Osteoblast (primary cell): ENCODE results near the gene PYCR2. TPM values are rescaled to one million over a fixed set of nuclear protein-coding genes. Genes with fewer than 3 reads are reported as not detected.
A peak's percentile ranks its signal among the peaks of the same experiment; 100 is the strongest.

Experiments used
- DNase-seq: peaks from one replicate; pipeline ENCODE4 v3.0.0; 2011; ENCODE audit warnings: low spot score, mixed read lengths; ENCODE audit not compliant: insufficient read length; ENCODE audit errors: missing footprints
- H2AFZ ChIP-seq: 2 replicates; pipeline ENCODE4 v1.6.0; 2011; ENCODE audit warnings: mild to moderate bottlenecking, low read length
- H3K27ac ChIP-seq: 2 replicates; pipeline ENCODE4 v1.5.1; 2011; ENCODE audit warnings: mild to moderate bottlenecking, low read depth, low read length, moderate library complexity
- H3K27me3 ChIP-seq: 2 replicates; pipeline ENCODE4 v1.6.0; 2012; ENCODE audit warnings: mild to moderate bottlenecking, control low read depth, inconsistent platforms, low read length, moderate library complexity; ENCODE audit not compliant: insufficient read depth
- H3K36me3 ChIP-seq: 2 replicates; pipeline ENCODE4 v1.5.1; 2011; ENCODE audit warnings: mild to moderate bottlenecking, low read length, control low read depth, moderate library complexity; ENCODE audit not compliant: insufficient read depth
- H3K4me1 ChIP-seq: 2 replicates; pipeline ENCODE4 v1.5.1; 2011; ENCODE audit warnings: mild to moderate bottlenecking, low read length, control low read depth, moderate library complexity; ENCODE audit not compliant: insufficient read depth
- H3K4me2 ChIP-seq: 2 replicates; pipeline ENCODE4 v1.6.0; 2011; ENCODE audit warnings: mild to moderate bottlenecking, low read length; ENCODE audit not compliant: insufficient read depth
- H3K4me3 ChIP-seq: fragments of 200-600 bp; sonication (generic); 3 replicates; pipeline ENCODE4 v1.5.1; 2012; ENCODE audit warnings: mild to moderate bottlenecking, low read length, inconsistent platforms; ENCODE audit not compliant: insufficient read depth
- H3K79me2 ChIP-seq: 2 replicates; pipeline ENCODE4 v1.6.0; 2012; ENCODE audit warnings: mild to moderate bottlenecking, low read length, control low read depth, inconsistent platforms; ENCODE audit not compliant: insufficient read depth
- H3K9me3 ChIP-seq: 2 replicates; pipeline ENCODE4 v1.5.1; 2011; ENCODE audit warnings: low read depth, low read length, control low read depth
- H4K20me1 ChIP-seq: 2 replicates; pipeline ENCODE4 v1.6.0; 2012; ENCODE audit warnings: mild to moderate bottlenecking, low read length, control low read depth; ENCODE audit not compliant: insufficient read depth
- total RNA-seq: library from RNA; depleted of rRNA; stranded (reverse); fragments of >200 nt; gene quantifications from 2 replicates; pipeline ENCODE4 v1.2.3, GENCODE V29; 2012
- TF ChIP-seq, protein P1 (sequence below): IDR thresholded peaks from 2 replicates; pipeline ENCODE4 v1.5.1; 2011; ENCODE audit warnings: mild to moderate bottlenecking, low read depth, low read length, moderate library complexity; ENCODE audit errors: extremely low read depth

PYCR2 gene
- total RNA-seq, 1 donor: 29.0 TPM

DNA sequence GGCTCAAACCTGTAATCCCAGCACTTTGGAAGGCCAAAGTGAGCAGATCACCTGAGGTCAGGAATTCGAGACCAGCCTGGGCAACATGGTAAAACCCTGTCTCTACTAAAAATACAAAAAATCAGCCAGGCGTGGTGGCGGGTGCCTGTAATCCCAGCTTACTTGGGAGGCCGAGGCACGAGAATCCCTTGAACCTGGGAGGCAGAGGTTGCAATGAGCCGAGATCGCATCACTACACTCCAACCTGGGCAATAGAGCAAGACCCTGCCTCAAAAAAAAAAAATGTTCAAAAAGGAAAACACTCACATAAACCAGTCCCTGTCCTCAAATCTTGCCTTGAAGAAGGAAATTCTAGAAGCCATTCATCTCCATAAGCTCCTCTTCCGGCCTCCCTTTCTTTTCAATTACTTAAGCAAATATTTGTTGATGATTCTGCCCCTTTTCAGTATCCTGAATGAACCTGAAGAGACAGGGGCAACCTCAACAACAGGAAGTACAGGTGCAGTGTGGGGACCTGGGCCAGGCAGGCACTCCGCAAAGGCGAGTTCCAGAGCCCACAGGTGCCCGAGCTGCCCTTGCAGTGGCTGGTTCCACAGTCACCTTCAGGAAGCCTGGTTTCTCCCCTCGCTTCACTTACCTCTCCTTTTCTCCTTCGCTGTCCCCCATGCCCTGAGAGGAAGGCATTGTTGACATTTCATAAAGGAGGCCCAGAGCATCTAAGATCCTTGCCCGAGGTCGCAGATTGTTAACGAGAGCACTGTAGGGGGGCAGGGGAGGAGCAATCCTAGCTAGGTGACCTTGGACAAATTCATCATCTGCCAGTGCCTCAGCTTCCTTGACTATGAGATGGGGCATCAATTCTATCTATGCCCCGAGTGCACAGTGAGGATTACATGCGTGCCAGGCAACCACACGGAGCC, 26.2 kb downstream of the PYCR2 start:
- no peak overlapping the region for H3K4me3 ChIP-seq
- no peaks in the 10 kb centered on the region for H3K9me3 ChIP-seq
- no peak overlapping the region for H2AFZ ChIP-seq
- no peaks in the 10 kb centered on the region for H3K27me3 ChIP-seq
- no peak overlapping the region for H3K27ac ChIP-seq
- H3K4me1 ChIP-seq: no peaks in the 10 kb centered on the region
- peak; percentile 25 for DNase-seq
- TF ChIP-seq, protein P1, sequence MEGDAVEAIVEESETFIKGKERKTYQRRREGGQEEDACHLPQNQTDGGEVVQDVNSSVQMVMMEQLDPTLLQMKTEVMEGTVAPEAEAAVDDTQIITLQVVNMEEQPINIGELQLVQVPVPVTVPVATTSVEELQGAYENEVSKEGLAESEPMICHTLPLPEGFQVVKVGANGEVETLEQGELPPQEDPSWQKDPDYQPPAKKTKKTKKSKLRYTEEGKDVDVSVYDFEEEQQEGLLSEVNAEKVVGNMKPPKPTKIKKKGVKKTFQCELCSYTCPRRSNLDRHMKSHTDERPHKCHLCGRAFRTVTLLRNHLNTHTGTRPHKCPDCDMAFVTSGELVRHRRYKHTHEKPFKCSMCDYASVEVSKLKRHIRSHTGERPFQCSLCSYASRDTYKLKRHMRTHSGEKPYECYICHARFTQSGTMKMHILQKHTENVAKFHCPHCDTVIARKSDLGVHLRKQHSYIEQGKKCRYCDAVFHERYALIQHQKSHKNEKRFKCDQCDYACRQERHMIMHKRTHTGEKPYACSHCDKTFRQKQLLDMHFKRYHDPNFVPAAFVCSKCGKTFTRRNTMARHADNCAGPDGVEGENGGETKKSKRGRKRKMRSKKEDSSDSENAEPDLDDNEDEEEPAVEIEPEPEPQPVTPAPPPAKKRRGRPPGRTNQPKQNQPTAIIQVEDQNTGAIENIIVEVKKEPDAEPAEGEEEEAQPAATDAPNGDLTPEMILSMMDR: no peak
- no peaks in the 10 kb centered on the region for H4K20me1 ChIP-seq
- H3K4me2 ChIP-seq: no peak overlapping the region
- no peaks in the 10 kb centered on the region for H3K36me3 ChIP-seq
- no peaks in the 10 kb centered on the region for H3K79me2 ChIP-seq

GRCh38 chr1:225896937-225897549, 27.0 kb downstream of the PYCR2 start:
- Histone ChIP-seq H2AFZ (no peak overlapping the region), H3K36me3 (no peaks in the 10 kb centered on the region), H3K79me2 (no peaks in the 10 kb centered on the region), H3K27ac (no peak overlapping the region), H3K4me3 (no peak overlapping the region), H3K4me2 (no peak overlapping the region), H3K4me1 (no peaks in the 10 kb centered on the region), H3K27me3 (no peaks in the 10 kb centered on the region), H4K20me1 (no peaks in the 10 kb centered on the region), H3K9me3 (no peaks in the 10 kb centered on the region)
- TF ChIP-seq, protein P1: no peak
- DNase-seq: peak; percentile 60

DNA sequence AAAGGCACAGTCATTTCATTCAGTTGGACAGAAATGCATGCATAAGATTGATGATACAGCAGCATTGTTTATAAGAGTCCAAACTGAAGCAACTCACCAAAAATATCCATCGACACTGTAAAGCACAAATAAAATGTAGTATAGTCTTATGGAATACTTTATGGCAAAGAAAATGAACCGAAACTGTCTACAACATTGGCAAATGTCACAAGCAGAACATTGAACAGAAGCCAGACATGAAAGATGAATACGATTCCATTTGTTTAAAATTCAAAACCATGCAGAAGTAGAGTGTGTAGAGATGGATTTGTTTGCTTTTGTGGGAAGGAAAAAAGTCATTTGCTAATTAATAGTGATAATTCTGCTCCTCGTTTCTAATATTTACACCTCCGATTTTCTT, 27.6 kb downstream of the PYCR2 start:
- Histone ChIP-seq H2AFZ (no peak overlapping the region), H3K36me3 (no peaks in the 10 kb centered on the region), H3K79me2 (no peaks in the 10 kb centered on the region), H3K4me3 (no peak overlapping the region), H3K27me3 (no peaks in the 10 kb centered on the region), H3K4me2 (no peak overlapping the region), H3K4me1 (no peaks in the 10 kb centered on the region), H3K9me3 (no peaks in the 10 kb centered on the region), H4K20me1 (no peaks in the 10 kb centered on the region), H3K27ac (no peak overlapping the region)
- TF ChIP-seq, protein P1: no peak
- DNase-seq: no peak

DNA sequence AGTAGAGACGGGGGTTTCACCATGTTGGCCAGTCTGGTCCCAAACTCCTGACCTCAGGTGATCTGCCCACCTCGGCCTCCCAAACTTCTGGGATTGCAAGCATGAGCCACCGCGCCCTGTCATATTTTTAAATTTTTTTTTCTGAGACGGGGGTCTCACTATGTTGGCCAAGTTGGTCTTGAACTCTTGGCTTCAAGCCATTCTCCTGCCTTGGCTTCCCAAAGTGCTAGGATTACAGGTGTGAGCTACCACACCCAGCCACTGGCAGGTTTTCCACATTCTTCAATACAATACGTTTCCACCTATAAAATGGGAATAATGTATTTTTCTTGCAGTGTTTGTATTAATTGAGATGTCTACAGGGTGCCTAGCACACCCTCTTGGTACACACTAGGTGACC, 31.7 kb downstream of the PYCR2 start:
- TF ChIP-seq, protein P1: no peak
- DNase-seq: no peak
- peaks cover 5% of the 10 kb centered on the region for H3K4me1 ChIP-seq
- H3K4me3 ChIP-seq: no peak overlapping the region
- H3K4me2 ChIP-seq: no peak overlapping the region
- no peak overlapping the region for H2AFZ ChIP-seq
- no peaks in the 10 kb centered on the region for H3K36me3 ChIP-seq
- H3K79me2 ChIP-seq: no peaks in the 10 kb centered on the region
- no peaks in the 10 kb centered on the region for H4K20me1 ChIP-seq
- no peak overlapping the region for H3K27ac ChIP-seq
- no peaks in the 10 kb centered on the region for H3K9me3 ChIP-seq
- no peaks in the 10 kb centered on the region for H3K27me3 ChIP-seq
